GM21619 (cell line): ENCODE data around the gene MEGF11.

Experiments used
- ATAC-seq: cut with Tn5 transposase; IDR thresholded peaks from one replicate; pipeline ENCODE4 v1.9.1; 2021; ENCODE audit not compliant: unreplicated experiment

The MEGF11 gene

GRCh38 chr15:66219339-66219738 is 34.2 kb downstream of the MEGF11 start:
- ATAC-seq = no peak

DNA sequence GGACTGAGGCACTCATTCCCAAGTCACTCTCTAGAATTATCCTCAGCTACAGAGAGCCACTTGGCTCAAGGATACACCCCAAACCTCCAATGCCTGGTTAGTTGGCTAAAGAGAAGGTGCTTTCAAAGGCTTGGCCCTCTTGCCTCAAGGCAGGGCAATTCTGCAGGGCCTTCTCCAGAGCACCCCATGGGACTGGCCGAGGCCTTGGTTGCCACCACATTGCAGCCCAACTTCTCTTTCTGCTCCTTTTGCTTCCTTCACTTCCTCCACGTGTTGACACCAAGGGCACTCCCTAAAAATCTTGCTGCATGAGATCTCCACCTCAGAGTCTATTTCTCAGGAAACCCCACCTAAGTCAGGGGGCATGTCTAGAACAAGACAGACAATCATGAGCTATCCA is 36.7 kb downstream of the MEGF11 start:
- no peak for ATAC-seq

- ATAC-seq = no peak
These were observed 37.7 kb downstream of the MEGF11 start for GRCh38 chr15:66215811-66216210.

DNA sequence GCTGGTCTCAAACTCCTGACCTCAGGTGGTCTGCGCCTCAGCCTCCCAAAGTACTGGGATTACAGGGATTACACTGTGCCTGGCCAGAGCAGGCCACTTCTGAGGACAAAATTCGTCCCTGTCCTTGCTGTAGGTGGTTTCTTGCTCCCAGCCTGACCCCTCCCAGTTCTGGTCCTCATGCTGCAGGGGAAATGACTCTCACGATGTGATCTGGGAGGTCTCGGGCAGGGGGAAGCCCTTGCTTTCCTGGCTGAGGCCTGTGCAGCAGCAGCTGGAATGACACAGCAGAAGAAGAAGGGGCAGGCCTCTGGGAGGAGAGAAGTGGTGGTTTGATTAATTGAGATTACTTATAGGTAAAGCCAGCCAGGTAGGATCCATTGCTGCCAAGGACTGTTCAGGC is 39.3 kb downstream of the MEGF11 start:
- ATAC-seq = no peak

DNA sequence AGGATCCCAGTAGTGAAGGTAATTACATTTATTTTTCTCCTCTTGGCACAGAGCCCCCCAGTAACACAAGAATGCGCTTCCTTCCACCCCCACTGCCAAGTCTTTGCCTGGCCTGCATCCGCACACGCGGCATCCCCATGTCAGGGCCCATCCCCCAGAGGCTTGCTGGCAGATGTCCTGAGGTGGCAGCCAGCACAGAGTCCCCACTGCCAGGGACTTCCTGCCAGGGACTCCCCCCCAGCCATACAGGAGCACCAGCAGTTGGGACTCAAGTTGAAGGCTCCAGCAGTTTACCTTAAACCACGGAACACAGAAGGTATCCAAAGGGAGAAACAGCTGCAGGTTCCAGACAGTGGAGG is 41.0 kb downstream of the MEGF11 start:
- ATAC-seq = no peak

DNA sequence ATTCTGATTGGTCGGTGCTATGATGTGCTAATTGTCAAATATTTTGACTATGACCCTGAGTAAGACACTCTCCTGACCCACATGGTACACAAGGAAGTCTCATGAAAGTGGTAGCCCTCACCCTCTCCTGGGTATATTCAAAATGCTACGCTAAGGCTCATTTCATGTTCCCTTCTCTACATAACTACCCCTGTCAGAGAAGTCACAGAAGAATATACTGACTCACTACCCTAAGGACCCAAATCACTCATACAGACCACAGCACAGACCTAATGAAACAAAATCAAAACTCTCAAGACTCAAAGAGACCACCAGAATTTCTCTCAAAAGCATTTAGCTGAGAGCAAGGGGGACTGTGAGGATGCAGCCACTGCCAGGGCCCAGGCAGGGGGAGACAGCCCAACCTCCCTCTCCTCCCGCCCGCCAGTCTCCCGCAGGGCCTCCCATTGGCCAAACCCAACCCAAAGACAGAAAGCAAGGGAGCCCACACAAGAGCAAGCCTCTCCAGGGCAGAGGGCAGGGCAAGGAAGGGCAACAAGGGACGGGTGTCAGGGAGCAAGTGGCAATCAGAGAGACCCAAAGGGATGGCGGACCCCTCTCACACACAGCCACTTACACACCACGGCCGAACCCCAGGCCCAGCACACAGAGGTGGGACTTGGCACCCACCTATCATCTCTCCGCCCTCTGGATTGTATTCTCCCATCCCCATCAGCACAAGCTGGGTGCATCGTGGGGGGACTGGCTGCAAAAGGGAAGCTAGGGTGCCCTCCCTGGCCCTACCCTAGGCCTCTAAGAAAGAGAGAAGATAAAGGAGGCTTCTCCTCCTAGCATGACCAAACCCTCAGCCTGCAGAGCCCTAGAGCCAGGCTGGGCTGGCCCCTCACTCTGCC is 41.6 kb downstream of the MEGF11 start:
- no peak for ATAC-seq

DNA sequence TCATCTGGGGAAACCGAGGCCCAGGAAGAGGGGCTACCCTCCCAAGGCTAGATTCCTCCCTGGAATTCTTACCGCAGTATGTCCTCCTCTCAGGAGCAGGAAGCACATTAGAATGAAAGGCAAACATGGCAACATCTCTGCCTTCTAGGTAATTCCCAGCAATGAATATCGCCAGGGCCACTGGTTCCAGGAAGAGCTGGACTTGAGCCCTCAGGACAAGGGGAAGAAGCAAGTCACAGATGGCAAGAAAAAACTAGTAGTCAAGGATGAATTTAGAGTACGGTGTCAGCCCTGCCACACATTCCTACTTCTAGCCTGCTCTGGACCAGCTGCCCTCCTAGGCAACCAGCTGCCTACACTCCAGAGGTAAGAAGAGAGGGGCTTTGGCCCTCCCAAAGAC is 42.9 kb downstream of the MEGF11 start:
- no peak for ATAC-seq

- ATAC-seq = no peak
These were observed 54.8 kb downstream of the MEGF11 start for GRCh38 chr15:66198757-66199156.

DNA sequence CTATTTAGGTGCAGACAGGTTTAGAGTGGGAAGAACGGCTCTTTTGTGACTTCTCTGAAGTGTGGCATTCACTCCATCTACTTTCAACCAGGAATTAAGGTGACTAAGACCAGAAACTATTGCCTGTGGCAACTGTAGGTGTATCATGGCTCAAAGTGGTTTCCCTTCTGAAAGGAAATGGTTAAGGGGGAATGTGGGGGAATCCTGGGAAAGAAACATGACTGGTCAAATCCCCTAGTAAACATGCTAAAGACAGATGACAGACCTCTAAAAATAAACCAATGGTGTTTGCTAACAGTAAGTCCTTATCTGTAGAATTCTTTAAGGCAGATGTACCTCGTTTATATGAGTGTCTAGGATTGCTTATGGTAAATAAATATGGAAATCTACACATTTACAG is 56.9 kb downstream of the MEGF11 start:
- ATAC-seq = no peak

GRCh38 chr15:66195621-66196230 is 57.8 kb downstream of the MEGF11 start:
- ATAC-seq = no peak

DNA sequence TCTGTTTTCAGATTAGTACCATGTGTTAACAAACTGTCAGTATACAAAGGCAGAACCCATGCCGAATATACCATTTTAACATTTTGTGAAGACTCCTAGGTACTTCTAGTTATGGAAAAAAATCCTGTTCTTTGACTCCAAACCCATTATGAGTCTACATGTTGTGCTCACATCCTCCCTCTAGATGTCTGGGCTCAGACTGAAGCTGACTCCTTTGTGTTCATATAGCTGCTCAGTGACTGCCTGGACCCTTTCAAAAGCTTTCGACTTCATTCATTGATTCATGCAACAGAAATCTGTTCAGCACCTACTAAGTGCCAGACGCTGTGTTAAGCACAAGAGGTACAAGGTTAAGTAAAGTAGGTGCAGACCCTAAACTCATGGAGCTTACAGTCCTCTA is 60.5 kb downstream of the MEGF11 start:
- no peak for ATAC-seq

DNA sequence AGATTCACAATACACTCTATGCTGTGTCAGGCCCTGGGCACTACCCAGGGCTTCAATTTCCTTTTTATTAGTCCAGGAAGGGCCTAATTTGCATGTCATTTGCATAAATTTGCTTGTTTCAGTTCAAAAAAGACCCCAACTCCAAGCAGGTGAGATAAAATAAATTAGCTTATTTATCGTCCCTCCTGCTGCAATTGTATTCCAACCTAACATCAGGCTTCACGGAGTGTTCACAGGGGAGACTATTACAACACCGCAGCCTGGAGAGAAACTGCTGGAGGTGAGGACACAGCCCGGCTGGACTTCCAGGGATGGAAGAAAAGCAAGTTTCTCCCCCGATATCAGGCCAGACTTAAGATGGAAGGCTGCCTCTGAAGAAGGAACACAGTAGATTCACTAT is 62.8 kb downstream of the MEGF11 start:
- no peak for ATAC-seq

GRCh38 chr15:66189291-66189690 is 64.3 kb downstream of the MEGF11 start:
- ATAC-seq = no peak

- no peak for ATAC-seq
These were observed 65.1 kb downstream of the MEGF11 start for GRCh38 chr15:66188464-66188863.

- no peak for ATAC-seq
These were observed 66.3 kb downstream of the MEGF11 start for GRCh38 chr15:66187271-66187670.

GRCh38 chr15:66186049-66186825 is 67.3 kb downstream of the MEGF11 start:
- no peak for ATAC-seq

- no peak for ATAC-seq
These were observed 68.4 kb downstream of the MEGF11 start for GRCh38 chr15:66184936-66185790.

- ATAC-seq = no peak
These were observed 69.1 kb downstream of the MEGF11 start for GRCh38 chr15:66184492-66184891.

- no peak for ATAC-seq
These were observed 72.9 kb downstream of the MEGF11 start for GRCh38 chr15:66180531-66181097.

DNA sequence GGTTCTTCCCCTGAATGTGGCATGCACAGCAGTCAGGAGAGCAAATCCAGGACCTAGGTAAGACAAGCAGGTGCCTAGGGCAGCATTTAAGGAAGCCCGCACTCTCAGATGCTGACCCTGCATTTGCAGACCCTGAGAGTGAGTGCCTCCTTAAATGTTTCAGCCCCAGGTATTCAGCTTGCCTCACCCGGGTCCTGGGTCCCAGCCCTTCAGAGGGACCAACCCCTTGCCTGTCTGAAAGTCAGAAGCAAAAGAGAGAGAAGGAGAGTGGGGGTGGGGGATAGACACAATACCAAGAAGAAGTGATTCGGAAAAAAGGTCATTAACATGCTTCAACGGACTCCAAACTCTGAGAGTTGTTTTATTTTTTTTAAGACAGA is 75.0 kb downstream of the MEGF11 start:
- ATAC-seq = no peak
